Omental fat pad (tissue), 4 donors: Measurements from ENCODE around the gene TBC1D22A. TPM values are rescaled to one million over a fixed set of nuclear protein-coding genes. Genes with fewer than 3 reads are reported as not detected.

Experiments
- ATAC-seq: fragments of 150-250 bp; one replicate; pipeline ENCODE4 v1.9.1; 2016; ENCODE audit warnings: mild to moderate bottlenecking, moderate library complexity; ENCODE audit not compliant: low FRiP score
- DNase-seq: peaks from one replicate; pipeline ENCODE4 v3.0.0-alpha.2; 2019; ENCODE audit warnings: low spot score
- total RNA-seq, 4 donors: library from RNA; depleted of rRNA; stranded (reverse); fragments of >200 nt; gene quantifications; one replicate each; pipeline ENCODE4 v1.1.0, GENCODE V29; 2016
- TF ChIP-seq, protein P1 (sequence below), 3 donors: fragments of 450-650 bp; IDR thresholded peaks; one replicate each; pipeline ENCODE4 v1.5.1; 2016 to 2017; ENCODE audit warnings: antibody characterized with exemption in 3 of 3, mild to moderate bottlenecking in 3 of 3, moderate library complexity in 2 of 3

Gene TBC1D22A
- total RNA-seq, 4 donors from 2014 or later, result 21.3 to 31.2 (median 24.5) TPM

DNA sequence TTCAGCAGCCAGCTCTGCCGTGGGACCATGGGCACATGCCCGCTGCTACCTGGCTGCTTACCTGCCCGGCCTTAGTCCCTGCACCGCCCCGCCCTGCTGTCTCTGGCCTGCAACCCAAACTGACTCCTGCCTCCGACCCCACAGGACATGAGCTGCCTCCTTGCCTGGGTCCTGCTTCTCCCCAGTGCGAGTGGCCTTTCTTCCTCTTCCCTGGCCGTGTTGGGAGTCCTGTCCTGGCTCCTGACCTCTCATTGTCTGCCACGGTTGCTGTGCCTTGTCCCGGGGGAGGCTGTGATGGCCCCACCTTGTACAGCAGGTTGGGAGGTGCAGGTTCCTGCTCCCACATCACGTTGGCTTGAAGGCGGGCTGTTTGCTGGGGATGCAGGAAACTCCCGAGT, 370.0 kb downstream of the TBC1D22A start:
- TF ChIP-seq, protein P1, sequence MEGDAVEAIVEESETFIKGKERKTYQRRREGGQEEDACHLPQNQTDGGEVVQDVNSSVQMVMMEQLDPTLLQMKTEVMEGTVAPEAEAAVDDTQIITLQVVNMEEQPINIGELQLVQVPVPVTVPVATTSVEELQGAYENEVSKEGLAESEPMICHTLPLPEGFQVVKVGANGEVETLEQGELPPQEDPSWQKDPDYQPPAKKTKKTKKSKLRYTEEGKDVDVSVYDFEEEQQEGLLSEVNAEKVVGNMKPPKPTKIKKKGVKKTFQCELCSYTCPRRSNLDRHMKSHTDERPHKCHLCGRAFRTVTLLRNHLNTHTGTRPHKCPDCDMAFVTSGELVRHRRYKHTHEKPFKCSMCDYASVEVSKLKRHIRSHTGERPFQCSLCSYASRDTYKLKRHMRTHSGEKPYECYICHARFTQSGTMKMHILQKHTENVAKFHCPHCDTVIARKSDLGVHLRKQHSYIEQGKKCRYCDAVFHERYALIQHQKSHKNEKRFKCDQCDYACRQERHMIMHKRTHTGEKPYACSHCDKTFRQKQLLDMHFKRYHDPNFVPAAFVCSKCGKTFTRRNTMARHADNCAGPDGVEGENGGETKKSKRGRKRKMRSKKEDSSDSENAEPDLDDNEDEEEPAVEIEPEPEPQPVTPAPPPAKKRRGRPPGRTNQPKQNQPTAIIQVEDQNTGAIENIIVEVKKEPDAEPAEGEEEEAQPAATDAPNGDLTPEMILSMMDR (IDR thresholded peaks at IDR 0.05), result no peak
- no peak for DNase-seq
- ATAC-seq, result no peak

GRCh38 chr22:47133061-47133969, 370.9 kb downstream of the TBC1D22A start:
- TF ChIP-seq, protein P1 (IDR thresholded peaks at IDR 0.05), result no peak
- ATAC-seq, result no peak
- no peak for DNase-seq

DNA sequence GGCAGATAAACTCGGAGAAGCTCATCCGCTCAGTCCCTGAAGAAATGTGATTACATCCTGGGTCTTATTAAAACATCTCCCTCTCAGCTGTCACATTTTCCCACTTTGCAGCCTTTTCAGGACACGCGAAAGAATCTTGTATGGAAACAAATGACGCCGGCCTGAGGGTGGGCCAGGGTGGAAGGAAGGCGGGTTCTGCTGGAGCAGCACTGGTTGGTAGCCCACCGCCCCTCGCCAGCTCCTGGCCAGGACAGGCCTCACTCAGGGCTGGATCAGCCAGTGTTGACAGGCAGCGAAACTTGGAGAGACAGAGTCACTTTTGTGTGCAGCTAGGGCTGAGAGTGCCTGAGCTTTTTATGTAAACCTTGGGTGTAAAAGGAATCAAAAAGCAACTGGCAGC, 371.8 kb downstream of the TBC1D22A start:
- ATAC-seq (no peak), DNase-seq (no peak)
- TF ChIP-seq, protein P1 (IDR thresholded peaks at IDR 0.05), result no peak

- ATAC-seq, result no peak
- TF ChIP-seq, protein P1 (IDR thresholded peaks at IDR 0.05), result no peak
These were observed 372.9 kb downstream of the TBC1D22A start for GRCh38 chr22:47135338-47135737.

GRCh38 chr22:47136050-47136449, 373.6 kb downstream of the TBC1D22A start:
- DNase-seq (no peak), ATAC-seq (no peak)
- TF ChIP-seq, protein P1 (IDR thresholded peaks at IDR 0.05), result no peak

More at GRCh38 chr22:47135338-47135737, 372.9 kb downstream of the TBC1D22A start:
- DNase-seq, result no peak

GRCh38 chr22:47136671-47137070, 374.2 kb downstream of the TBC1D22A start:
- DNase-seq (no peak), ATAC-seq (no peak)
- TF ChIP-seq, protein P1 (IDR thresholded peaks at IDR 0.05), result no peak
